HL-60 (cell line): ENCODE results near the gene CD72.

ENCODE experiments used
- DNase-seq, 2 experiments: peaks; one replicate each; pipeline ENCODE4 v3.0.0-alpha.2; 2010 to 2020; ENCODE audit warnings: low read depth in 1 of 2, low spot score in 1 of 2
- H3K27ac ChIP-seq: fragments of 250-450 bp; sonication (Bioruptor Pico); replicated peaks from 2 replicates; pipeline ENCODE4 v1.5.1; 2020; ENCODE audit warnings: mild to moderate bottlenecking, moderate library complexity
- H3K27me3 ChIP-seq: fragments of 250-450 bp; sonication (Bioruptor Pico); 2 replicates; pipeline ENCODE4 v1.5.1; 2021; ENCODE audit warnings: mild to moderate bottlenecking, moderate library complexity; ENCODE audit not compliant: insufficient read depth, poor library complexity, severe bottlenecking
- H3K4me3 ChIP-seq: replicated peaks from 2 replicates; pipeline ENCODE4 v1.5.1; 2011; ENCODE audit warnings: mild to moderate bottlenecking, control low read depth, low read length; ENCODE audit not compliant: insufficient read depth
- CTCF ChIP-seq: IDR thresholded peaks from one replicate; pipeline ENCODE4 v1.5.1; 2011; ENCODE audit warnings: low read length, control low read depth, inconsistent platforms; ENCODE audit not compliant: insufficient read depth
- GABPA ChIP-seq: IDR thresholded peaks from 2 replicates; pipeline ENCODE4 v1.6.1; 2012; ENCODE audit warnings: low read depth
- POLR2AphosphoS5 ChIP-seq: IDR thresholded peaks from 2 replicates; pipeline ENCODE4 v1.6.1; 2012; ENCODE audit warnings: low read depth
- REST ChIP-seq: IDR thresholded peaks from 2 replicates; pipeline ENCODE4 v1.6.1; 2012; ENCODE audit warnings: low read depth; ENCODE audit not compliant: insufficient replicate concordance
- SPI1 ChIP-seq: IDR thresholded peaks from 2 replicates; pipeline ENCODE4 v1.6.1; 2012; ENCODE audit warnings: low read depth, mild to moderate bottlenecking, borderline replicate concordance

CD72 gene

GRCh38 chr9:35628389-35628991, 10.3 kb upstream of the CD72 start:
- DNase-seq: no peak
- no peaks in the 10 kb centered on the region for H3K27me3 ChIP-seq
- TF ChIP-seq CTCF: no peak
- TF ChIP-seq REST: no peak
- TF ChIP-seq POLR2AphosphoS5: no peak
- TF ChIP-seq SPI1: no peak
- TF ChIP-seq GABPA: no peak
- no peak overlapping the region for H3K4me3 ChIP-seq
- no peak overlapping the region for H3K27ac ChIP-seq

GRCh38 chr9:35627575-35627974, 9.4 kb upstream of the CD72 start:
- no peak for TF ChIP-seq CTCF
- DNase-seq: no peak
- Histone ChIP-seq H3K4me3 (no peak overlapping the region), H3K27ac (no peak overlapping the region), H3K27me3 (no peaks in the 10 kb centered on the region)

GRCh38 chr9:35619800-35620158, 1.6 kb upstream of the CD72 start:
- DNase-seq: peak in 1 of 2 experiments; percentile 65
- no peaks in the 10 kb centered on the region for H3K27me3 ChIP-seq
- peak overlapping the region; percentile 57 for H3K27ac ChIP-seq
- TF ChIP-seq POLR2AphosphoS5 (peak; percentile 39; the same call in 1 of the 2 replicates), GABPA (no peak), REST (peak; percentile 8), SPI1 (no peak), CTCF (no peak)
- H3K4me3 ChIP-seq: no peak overlapping the region
